ENCODE data around the gene TBPL1. TPM values are rescaled to one million over a fixed set of nuclear protein-coding genes. Genes with fewer than 3 reads are reported as not detected.

TBPL1 gene
- total RNA-seq, 1 experiment from 2014 or later, result 40.9 TPM

DNA sequence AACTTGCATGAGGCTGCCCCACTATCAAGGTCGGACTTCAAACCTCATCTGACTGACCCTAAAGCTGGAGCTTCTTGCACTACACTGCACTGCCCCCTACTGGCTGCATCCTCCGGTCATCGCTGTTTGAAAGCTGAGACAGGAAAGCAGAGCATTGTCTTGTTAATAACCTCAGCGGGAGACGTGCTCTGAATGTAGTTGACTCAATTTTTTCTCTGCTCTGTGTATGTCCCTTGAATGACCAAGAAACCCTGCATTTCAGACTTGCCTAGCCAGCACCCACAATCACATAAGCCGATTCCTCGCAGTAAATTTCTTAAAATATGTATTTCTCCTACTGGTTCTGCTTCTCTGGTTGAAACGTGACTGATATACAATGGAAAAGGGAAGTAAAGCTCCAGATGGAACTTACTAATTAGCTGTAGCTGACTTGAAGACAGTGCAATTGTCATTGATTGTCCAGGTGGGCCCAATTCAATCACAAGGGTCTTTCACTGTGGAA is 36.3 kb upstream of the TBPL1 start:
- Mint-ChIP-seq H3K4me3 (ENCODE audit: unreplicated experiment) (no peak overlapping the region), H3K27ac (ENCODE audit: low read depth, unreplicated experiment) (no peak overlapping the region), H3K36me3 (ENCODE audit: insufficient read depth, unreplicated experiment) (no peaks in the 10 kb centered on the region), H3K27me3 (ENCODE audit: insufficient read depth, unreplicated experiment) (no peaks in the 10 kb centered on the region), H3K9me3 (ENCODE audit: unreplicated experiment) (peaks cover 8% of the 10 kb centered on the region), H3K4me1 (ENCODE audit: insufficient read depth, unreplicated experiment) (peaks cover 14% of the 10 kb centered on the region)
- ChIA-PET CTCF (interaction anchor here (0.5 to 6.9 kb wide), 74 partner anchors 8 to 1802 kb away, joined by 3 to 236 read pairs (median 4); no protein-coding TSS in a partner anchor), POLR2A (interaction anchor here (1.0 to 2.6 kb wide), 4 partner anchors 212 to 348 kb away, joined by 3 to 32 read pairs (median 4); no protein-coding TSS in a partner anchor)
- intact Hi-C loops (cut with micrococcal nuclease), result loop anchor here (1.0 to 5.0 kb wide), 4 partner anchors 78 to 347 kb away; no protein-coding TSS in a partner anchor
- DNase-seq (ENCODE audit: unreplicated experiment), result peak; percentile 89
- TF ChIP-seq, protein P1, sequence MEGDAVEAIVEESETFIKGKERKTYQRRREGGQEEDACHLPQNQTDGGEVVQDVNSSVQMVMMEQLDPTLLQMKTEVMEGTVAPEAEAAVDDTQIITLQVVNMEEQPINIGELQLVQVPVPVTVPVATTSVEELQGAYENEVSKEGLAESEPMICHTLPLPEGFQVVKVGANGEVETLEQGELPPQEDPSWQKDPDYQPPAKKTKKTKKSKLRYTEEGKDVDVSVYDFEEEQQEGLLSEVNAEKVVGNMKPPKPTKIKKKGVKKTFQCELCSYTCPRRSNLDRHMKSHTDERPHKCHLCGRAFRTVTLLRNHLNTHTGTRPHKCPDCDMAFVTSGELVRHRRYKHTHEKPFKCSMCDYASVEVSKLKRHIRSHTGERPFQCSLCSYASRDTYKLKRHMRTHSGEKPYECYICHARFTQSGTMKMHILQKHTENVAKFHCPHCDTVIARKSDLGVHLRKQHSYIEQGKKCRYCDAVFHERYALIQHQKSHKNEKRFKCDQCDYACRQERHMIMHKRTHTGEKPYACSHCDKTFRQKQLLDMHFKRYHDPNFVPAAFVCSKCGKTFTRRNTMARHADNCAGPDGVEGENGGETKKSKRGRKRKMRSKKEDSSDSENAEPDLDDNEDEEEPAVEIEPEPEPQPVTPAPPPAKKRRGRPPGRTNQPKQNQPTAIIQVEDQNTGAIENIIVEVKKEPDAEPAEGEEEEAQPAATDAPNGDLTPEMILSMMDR (IDR thresholded peaks at IDR 0.05; ENCODE audit: unreplicated experiment), result peak; percentile 87
- BruUV-seq (replicated peaks), result no TSS peak

DNA sequence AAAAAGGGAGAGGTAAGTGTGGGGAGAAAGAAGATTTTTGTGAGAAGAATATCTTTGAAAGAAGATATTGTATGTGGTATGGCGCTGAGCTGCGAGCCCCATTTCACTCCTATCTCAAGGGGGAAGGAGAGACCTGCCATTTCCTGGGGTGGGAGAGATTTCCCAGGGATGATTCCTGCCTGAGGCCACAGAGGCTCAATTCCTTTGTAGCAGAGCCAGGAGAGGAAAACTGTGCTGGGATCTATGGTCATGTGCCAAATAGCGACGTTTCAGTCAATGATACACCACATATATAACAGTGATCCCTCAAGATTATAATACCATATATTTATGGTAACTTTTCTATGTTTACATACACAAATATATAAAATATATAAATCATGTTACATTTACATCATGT is 35.2 kb upstream of the TBPL1 start:
- ChIA-PET POLR2A (interaction anchor here (2.6 kb wide), 1 partner anchor 349 kb away, joined by 32 read pairs; no protein-coding TSS in a partner anchor), CTCF (interaction anchor here (0.6 to 6.9 kb wide), 33 partner anchors 8 to 1225 kb away, joined by 3 to 236 read pairs (median 4); no protein-coding TSS in a partner anchor)
- no TSS peak for BruUV-seq (replicated peaks)

DNA sequence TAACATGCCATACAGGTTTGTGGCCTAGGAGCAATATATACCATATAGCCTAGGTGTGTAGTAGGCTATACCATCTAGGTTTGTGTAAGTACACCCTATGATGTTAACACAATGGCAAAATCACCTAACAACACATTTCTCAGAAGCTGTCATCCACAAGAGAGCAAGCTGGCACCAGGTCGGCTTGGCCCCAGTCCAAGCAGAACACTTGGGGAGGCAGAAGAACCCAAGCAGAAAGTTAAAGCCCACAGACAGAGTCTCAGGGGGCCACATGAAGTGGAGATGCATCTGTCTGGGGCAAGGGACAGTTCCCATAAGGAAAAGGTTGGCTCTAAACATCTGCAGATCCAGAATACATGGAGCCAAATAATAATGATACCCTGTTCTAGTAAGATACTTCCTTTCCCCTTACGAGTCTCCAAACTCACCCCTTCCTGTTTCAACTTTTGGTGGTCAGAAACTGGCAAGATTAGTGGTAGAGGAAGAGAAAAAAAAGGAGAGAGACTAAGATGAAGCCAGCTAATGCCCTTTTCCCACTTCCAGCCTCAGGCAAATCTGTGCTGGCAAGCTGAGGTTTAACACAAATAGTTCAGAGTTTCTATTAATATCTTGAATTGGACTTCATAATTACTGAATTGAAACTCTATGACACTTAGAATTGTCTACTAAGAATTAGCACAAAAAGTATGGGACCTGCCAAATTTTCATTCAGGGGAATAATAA is 34.7 kb upstream of the TBPL1 start:
- intact Hi-C loops (cut with micrococcal nuclease), result loop anchor here (5.0 kb wide), 2 partner anchors 211 to 311 kb away; no protein-coding TSS in a partner anchor
- Mint-ChIP-seq H3K27ac (ENCODE audit: low read depth, unreplicated experiment) (peak overlapping the region; percentile 28), H3K4me1 (ENCODE audit: insufficient read depth, unreplicated experiment) (peaks cover 14% of the 10 kb centered on the region), H3K9me3 (ENCODE audit: unreplicated experiment) (peaks cover 4% of the 10 kb centered on the region), H3K36me3 (ENCODE audit: insufficient read depth, unreplicated experiment) (no peaks in the 10 kb centered on the region), H3K4me3 (ENCODE audit: unreplicated experiment) (no peak overlapping the region), H3K27me3 (ENCODE audit: insufficient read depth, unreplicated experiment) (no peaks in the 10 kb centered on the region)
- ChIA-PET POLR2A (interaction anchor here (1.2 kb wide), 1 partner anchor 349 kb away, joined by 6 read pairs; no protein-coding TSS in a partner anchor), CTCF (interaction anchor here (0.6 to 6.9 kb wide), 8 partner anchors 17 to 1225 kb away, joined by 3 to 236 read pairs (median 10); no protein-coding TSS in a partner anchor)
- BruUV-seq (replicated peaks), result no TSS peak
- DNase-seq (ENCODE audit: unreplicated experiment), result peak; percentile 40
- TF ChIP-seq, protein P1 (IDR thresholded peaks at IDR 0.05; ENCODE audit: unreplicated experiment), result no peak

More for the DNA sequence above, 35.2 kb upstream of the TBPL1 start:
- intact Hi-C loops (cut with micrococcal nuclease), result loop anchor here (2.0 to 5.0 kb wide), 3 partner anchors 79 to 310 kb away; no protein-coding TSS in a partner anchor
- Mint-ChIP-seq H3K36me3 (ENCODE audit: insufficient read depth, unreplicated experiment) (no peaks in the 10 kb centered on the region), H3K27me3 (ENCODE audit: insufficient read depth, unreplicated experiment) (no peaks in the 10 kb centered on the region), H3K27ac (ENCODE audit: low read depth, unreplicated experiment) (no peak overlapping the region), H3K4me3 (ENCODE audit: unreplicated experiment) (no peak overlapping the region), H3K4me1 (ENCODE audit: insufficient read depth, unreplicated experiment) (peaks cover 14% of the 10 kb centered on the region), H3K9me3 (ENCODE audit: unreplicated experiment) (peaks cover 8% of the 10 kb centered on the region)
- no peak for DNase-seq (ENCODE audit: unreplicated experiment)
- TF ChIP-seq, protein P1 (IDR thresholded peaks at IDR 0.05; ENCODE audit: unreplicated experiment), result no peak

DNA sequence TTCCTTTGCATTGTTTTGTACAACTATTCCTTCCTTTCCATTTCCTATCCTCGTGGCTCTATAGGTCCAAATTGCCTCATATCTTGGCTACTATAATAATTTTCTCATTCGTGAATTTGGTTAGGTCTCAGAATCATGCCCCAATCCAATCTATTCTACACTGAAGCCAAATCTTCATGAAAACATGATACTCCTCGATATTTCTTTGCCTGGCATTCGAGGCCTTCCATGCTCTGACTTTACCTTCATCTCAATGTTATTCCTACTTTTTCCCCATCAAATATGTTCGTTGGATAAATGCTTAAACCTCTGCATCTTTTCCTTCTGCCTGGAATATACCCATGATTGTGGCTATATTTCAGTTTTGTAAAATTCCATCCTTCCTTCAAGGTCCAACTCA is 33.7 kb upstream of the TBPL1 start:
- Mint-ChIP-seq H3K9me3 (ENCODE audit: unreplicated experiment) (no peaks in the 10 kb centered on the region), H3K27me3 (ENCODE audit: insufficient read depth, unreplicated experiment) (no peaks in the 10 kb centered on the region), H3K4me3 (ENCODE audit: unreplicated experiment) (no peak overlapping the region), H3K27ac (ENCODE audit: low read depth, unreplicated experiment) (peak overlapping the region; percentile 28), H3K36me3 (ENCODE audit: insufficient read depth, unreplicated experiment) (no peaks in the 10 kb centered on the region), H3K4me1 (ENCODE audit: insufficient read depth, unreplicated experiment) (peaks cover 14% of the 10 kb centered on the region)
- no peak for DNase-seq (ENCODE audit: unreplicated experiment)
- intact Hi-C loops (cut with micrococcal nuclease), result loop anchor here (5.0 kb wide), 2 partner anchors 212 to 312 kb away; no protein-coding TSS in a partner anchor
- TF ChIP-seq, protein P1 (IDR thresholded peaks at IDR 0.05; ENCODE audit: unreplicated experiment), result no peak
- CTCF ChIA-PET, result interaction anchor here (0.6 to 6.9 kb wide), 3 partner anchors 25 to 352 kb away, joined by 7 to 236 read pairs (median 107); no protein-coding TSS in a partner anchor
- BruUV-seq (replicated peaks), result no TSS peak
- POLR2A ChIA-PET, result interaction anchor here (1.2 kb wide), 1 partner anchor 350 kb away, joined by 6 read pairs; no protein-coding TSS in a partner anchor

Data from MCF 10A (cell line).